NOMO-1 treated with dmso at 0.1 percent for 144 hours (cell line): ENCODE results near the gene EPB41L5.
"Not testable (repeated sequence)": the region's sequence is repeated elsewhere in the genome, so short reads cannot be mapped to it uniquely, and the experiment has no call there.

Experiments
- DNase-seq: peaks from one replicate; lab custom pipeline; 2025; ENCODE audit not compliant: unreplicated experiment; lab: John Stamatoyannopoulos, UW

EPB41L5 gene

GRCh38 chr2:120140866-120141265 is 128.0 kb downstream of the EPB41L5 start:
- no peak for DNase-seq

- DNase-seq, result no peak
These were observed 128.6 kb downstream of the EPB41L5 start for GRCh38 chr2:120141300-120142069.

- no peak for DNase-seq
These were observed 129.8 kb downstream of the EPB41L5 start for GRCh38 chr2:120142528-120143219.

- no peak for DNase-seq
These were observed 135.4 kb downstream of the EPB41L5 start for GRCh38 chr2:120148229-120148628.

- no peak for DNase-seq
These were observed 135.8 kb downstream of the EPB41L5 start for GRCh38 chr2:120148669-120149068.

GRCh38 chr2:120149406-120149805 is 136.5 kb downstream of the EPB41L5 start:
- DNase-seq, result no peak

GRCh38 chr2:120150040-120150482 is 137.2 kb downstream of the EPB41L5 start:
- DNase-seq, result no peak

- no peak for DNase-seq
These were observed 142.4 kb downstream of the EPB41L5 start for GRCh38 chr2:120155308-120155707.

GRCh38 chr2:120158658-120159057 is 145.8 kb downstream of the EPB41L5 start:
- not testable (repeated sequence) for DNase-seq

- no peak for DNase-seq
These were observed 148.3 kb downstream of the EPB41L5 start for GRCh38 chr2:120161190-120161589.

- no peak for DNase-seq
These were observed 149.8 kb downstream of the EPB41L5 start for GRCh38 chr2:120162716-120163115.

- no peak for DNase-seq
These were observed 154.4 kb downstream of the EPB41L5 start for GRCh38 chr2:120167272-120167671.

GRCh38 chr2:120169020-120169419 is 156.1 kb downstream of the EPB41L5 start:
- no peak for DNase-seq

- DNase-seq, result peak; percentile 8
These were observed 162.2 kb downstream of the EPB41L5 start for GRCh38 chr2:120174963-120175581.

GRCh38 chr2:120176526-120176925 is 163.6 kb downstream of the EPB41L5 start:
- DNase-seq, result no peak

- DNase-seq, result peak; percentile 82
These were observed 164.2 kb downstream of the EPB41L5 start for GRCh38 chr2:120177001-120177621.

- no peak for DNase-seq
These were observed 165.1 kb downstream of the EPB41L5 start for GRCh38 chr2:120177973-120178372.

GRCh38 chr2:120179396-120179795 is 166.5 kb downstream of the EPB41L5 start:
- no peak for DNase-seq

- no peak for DNase-seq
These were observed 167.2 kb downstream of the EPB41L5 start for GRCh38 chr2:120180066-120180465.

- DNase-seq, result no peak
These were observed 169.2 kb downstream of the EPB41L5 start for GRCh38 chr2:120182019-120182560.

GRCh38 chr2:120189189-120189588 is 176.3 kb downstream of the EPB41L5 start:
- DNase-seq, result no peak
